Hypothalamus (tissue), 51 donors: ENCODE measurements around the gene BOD1L2.
A peak's percentile ranks its signal among the peaks of the same experiment; 100 is the strongest.

Experiments
- DNase-seq, 51 donors: peaks; one replicate each; lab custom pipeline; 2025; lab: John Stamatoyannopoulos, UW

The BOD1L2 gene

DNA sequence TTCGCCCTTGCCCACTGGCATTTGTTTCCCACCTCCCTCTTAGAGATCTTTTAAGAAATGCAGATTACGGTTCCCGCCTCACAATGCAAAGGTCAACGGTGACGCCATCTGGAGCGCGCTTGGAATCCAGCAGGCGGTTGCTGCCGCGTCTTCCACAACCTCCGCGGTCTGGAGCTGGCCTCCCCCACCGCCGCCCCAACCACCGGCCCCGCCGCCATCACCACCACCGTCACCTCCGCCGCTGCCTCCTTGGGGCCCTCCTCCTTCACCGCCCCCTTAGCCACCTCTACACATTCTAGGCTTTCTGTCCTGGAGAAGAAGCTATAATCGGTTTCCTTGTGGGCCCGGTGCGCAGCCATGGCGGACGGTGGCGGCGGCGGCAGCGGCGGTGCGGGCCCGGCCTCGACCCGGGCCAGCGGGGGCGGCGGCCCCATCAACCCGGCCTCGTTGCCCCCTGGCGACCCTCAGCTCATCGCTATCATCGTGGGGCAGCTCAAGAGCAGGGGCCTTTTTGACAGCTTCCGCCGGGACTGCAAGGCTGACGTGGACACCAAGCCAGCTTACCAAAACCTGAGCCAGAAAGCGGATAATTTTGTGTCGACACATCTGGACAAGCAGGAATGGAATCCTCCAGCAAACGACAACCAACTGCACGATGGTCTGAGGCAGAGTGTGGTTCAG lies at the start of gene BOD1L2:
BOD1L2 (plus strand) TSS at position 132 of the 681 bp plus-strand sequence; CDS start at position 358, 226 bp downstream.
- DNase-seq = no peak

DNA sequence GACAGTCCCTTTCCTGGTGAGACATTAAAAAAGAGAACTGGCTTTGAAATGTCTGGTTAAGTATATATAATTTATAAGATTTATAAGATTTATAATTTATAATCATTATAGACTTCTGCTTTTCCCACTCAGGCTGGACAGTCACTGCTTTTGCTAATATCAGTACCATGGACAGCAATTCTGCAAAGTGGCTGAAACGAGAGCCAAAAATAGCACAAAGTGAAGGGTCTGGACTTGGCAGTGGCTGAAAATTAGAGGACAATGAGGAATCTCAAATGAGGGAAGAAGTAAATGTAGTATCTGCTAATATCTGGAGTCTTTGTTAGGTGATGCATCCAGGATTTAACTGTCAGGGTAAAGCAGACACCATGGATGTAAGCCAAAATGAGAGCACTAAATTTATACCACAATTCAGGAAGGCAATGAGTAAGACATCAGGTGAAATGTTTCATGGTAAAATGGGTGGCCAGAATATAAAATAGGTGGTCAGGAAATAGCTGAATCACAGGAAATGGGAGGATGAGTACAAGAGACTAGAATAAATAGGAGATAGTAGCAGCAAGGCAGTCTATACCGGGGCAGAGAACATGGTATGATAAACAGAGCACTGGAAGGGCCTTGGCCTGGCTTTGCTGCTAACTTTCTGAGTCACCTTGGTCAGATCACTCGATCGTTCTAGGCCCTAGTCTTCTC lies 39.6 kb upstream of the BOD1L2 start:
- peak in 5 of 51 donors; percentile 0 to 10 (median 2) for DNase-seq

DNA sequence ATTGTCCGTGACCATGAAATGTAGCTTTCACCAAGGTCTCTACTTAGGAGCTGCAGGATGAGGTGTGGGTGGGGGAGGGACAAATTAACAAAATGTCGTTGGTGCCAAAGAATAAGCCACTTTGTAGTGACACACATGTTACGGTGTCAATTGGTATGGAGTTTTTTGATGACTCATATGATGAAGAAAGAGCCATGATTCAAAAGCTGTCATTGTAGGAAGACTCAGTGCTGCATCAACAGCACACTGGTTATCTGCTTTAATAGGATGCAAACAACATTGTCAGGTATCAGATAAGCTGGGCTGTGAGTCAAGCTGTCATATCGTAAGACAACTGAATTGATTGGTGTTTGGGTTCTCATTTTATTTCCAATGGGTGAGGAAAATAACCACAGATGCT lies 36.6 kb upstream of the BOD1L2 start:
- DNase-seq = no peak

DNA sequence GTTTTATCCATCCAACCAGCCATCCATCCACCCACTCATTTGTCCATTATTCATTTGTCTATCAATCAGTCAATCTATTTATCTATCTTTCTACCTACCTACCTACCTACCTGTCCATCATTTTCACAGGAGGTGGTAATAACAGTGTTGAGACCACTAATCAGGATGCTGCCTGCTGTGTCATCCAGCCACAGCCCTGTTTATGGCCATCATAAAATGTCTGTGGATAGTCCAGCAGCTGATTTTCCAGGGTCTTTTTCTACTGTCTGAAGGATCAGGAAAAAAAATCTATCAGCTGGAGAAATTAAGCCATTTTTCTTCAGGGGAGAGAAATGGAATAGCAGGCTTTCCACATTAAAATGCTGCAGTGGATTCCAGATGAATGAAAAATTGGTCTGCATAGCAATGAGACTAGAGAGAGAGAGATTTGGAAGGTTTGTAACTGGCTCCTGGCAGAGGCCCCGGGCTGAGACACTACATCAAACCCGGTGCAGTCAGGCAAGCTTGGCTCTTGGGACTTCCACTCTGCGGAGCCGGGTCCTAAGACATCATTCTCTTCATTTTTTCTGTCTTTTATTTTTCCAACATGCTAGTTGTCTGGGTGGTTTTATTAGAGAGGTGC lies 33.0 kb upstream of the BOD1L2 start:
- peak in 19 of 51 donors; percentile 3 to 42 (median 9) for DNase-seq

DNA sequence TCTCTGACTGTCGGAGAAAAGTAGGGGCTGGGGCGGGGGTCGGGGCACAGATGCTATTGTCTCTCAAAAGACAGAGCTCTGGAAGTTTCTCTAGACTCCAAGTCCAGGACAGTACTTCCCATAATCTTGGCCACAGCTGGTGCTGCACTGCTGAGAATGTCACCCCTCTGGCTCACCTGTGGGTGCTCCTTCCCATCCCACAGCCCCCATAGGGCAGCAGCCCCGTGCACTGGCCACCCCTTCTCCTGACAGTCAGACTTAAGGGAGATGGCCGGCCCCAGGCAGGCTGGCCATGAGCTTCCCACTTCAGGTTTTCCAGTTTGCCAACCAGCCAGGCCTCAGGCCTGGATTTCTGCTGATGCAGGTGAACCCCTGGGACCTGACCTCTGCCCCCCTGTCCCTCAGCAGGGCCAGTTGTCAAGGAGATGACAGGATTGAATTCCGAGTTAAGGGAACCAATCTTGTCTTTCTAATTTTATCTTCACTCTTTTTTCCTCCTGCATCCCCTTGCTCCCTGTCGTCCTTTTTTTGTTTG lies 30.2 kb upstream of the BOD1L2 start:
- DNase-seq = no peak

DNA sequence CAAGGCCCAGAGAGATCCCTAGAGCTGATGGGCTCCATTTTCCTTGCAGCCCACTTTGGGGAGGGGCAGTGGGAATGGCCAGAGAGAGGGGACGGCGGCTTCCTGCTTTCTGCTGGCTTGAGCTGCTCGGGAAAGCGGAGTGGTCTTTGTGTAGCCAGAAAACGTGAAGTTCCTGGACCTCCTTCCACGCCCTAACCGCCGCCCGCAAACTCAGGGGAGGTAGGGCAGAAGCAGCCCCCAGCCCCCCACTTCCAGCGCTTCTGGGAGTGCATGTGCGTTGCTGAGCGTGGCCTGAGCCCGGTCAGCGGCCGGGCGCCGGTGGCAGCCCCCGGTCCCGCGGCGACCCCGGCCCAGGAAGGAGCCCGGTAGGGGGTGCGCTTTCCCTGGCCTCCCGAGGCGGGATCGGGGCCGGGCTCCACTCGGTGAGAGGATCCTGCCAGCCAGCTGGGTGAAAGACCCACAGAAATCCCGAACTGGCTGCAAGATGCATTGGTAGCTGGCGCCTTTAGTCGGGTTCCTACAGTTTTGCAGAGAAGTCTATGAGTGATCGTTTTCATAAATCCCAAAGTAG lies 25.3 kb upstream of the BOD1L2 start:
- no peak for DNase-seq

DNA sequence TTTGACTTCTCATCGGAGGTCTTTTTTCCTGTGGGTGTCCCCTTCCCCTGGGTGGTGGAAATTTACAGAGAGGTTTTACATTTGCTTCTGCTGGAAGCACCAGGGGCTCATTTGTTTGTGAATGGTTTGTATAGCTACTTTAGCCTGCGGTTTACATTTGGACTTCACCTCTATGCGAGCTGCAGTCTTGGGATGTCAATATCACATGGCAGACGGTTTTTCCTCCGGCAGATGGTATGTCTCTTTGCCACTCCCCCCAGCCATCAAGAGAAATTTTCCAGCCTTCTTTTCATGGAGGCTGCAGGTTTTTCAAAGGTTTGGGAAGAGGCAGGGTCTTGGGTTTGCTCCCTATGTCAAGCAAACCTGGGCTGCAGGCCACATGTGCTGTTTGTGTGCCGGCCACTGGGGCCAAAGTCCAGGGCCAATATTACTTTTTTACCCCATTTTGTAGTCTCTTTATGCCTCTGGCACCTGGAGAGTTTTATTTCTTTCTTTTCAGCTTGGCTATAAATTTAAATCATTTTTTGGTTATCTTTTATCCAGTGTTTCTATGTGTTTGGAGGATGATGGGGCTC lies 23.9 kb upstream of the BOD1L2 start:
- no peak for DNase-seq

DNA sequence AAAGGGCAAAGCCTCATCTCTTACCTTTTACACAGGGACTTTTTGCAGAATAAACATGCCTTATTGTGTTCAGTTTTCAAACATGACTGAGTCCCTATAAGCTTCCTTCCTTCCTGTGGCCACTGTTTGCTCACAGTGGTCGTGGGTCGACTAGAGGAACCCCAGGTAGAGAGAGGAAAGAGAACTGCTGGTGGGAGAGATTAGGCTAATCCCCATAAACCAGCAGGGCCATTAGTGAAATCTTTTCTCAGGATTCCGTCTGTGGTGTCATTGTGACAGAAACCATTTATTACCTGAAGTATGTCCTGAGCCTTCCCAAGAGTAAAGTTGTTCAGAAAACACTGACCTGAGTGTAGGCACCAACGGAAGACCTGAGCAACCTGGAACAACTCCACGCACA lies 21.3 kb upstream of the BOD1L2 start:
- no peak for DNase-seq

DNA sequence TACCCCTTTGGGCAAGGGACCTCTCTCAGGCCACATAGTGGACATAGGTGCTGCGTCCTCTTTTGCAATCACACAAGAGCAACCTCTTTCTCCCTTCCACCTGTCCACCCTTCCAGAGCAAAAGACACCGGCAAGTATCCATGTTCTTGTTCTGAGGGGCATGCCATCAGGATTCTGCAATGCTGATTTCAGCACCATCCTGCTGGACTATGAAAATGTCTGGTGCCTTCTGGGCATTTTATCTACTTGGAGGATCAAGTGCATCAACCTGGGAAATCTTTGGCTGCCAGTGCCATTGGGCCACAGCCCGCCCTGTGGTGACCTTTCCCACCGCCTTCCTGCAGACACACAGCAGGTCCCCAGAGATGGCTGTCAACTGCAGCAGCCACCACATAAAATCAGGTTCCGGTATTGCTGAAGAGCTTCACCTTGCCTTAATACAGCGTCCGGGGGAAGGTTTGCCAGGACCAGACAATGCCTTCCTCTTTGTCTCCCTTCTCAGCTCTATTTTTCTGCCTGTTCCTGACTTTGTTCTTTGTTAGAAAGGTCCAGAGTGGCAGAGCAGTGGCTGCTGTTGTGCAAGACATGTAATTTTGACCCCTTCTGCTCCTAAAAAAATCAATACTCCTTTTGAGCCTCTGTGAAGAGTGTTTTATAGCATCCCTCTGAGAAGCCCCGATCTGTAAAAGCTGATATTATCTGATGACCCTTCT lies 18.5 kb upstream of the BOD1L2 start:
- no peak for DNase-seq

DNA sequence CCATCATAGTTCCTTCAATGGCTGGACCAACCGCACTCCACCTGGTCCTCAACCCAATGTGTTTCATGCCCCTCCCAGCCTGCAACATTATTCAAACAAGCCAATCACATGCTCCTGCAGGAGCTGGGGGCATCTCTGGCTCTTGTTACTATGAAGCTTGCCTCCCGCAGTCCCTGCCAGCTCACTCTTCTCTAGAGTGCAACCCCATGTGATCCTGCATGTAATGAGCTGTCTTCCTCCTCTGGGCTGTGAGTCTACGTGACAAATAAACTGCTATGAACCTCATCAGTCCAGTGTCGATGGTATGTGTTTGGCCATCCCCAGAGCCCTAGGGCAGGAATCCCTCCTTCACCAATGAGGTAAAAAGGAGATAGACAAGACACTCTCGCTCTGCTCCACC lies 15.8 kb upstream of the BOD1L2 start:
- DNase-seq = no peak

DNA sequence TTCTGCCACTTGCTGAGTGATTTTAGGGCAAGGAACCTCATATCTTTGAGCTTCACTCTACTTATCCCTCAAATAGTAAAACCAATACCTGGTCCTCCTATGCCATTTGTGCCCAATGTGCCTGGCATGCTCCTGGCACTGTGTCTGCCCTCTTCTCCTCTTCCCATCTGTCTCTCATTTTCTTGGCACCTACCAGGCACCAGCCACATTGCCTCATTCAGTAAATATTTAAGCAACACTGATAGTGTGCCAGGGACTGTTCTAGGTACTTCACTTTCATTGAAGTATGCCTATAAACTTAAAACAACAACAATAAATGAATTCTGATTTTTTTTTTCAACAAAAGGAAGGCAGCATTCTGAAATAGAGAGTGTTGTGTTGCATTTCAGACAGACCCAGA lies 15.1 kb upstream of the BOD1L2 start:
- no peak for DNase-seq

DNA sequence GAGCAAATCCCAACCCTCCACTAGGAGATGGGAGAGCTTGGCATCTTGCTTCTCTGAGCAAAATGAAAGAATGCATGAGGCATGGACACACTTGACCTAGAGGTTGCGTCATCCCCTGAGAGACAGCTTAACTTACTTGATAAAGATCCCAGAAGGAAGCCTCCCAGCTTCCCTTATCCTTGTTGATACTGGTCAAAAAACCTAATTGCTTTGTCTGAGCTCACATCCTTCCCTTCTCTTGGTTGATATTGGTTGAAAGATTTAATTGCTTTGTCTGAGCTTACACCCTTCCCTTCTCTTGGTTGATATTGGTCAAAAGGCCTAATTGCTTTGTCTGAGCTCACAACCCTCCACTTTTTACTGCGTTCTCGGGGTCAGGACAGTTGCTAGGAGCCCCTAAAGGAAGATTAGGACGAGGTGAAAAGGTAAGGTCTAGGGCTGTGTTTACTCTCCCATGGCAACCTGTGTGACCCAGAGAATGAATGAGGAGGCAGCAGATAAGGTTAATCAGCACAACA lies 12.2 kb upstream of the BOD1L2 start:
- no peak for DNase-seq

DNA sequence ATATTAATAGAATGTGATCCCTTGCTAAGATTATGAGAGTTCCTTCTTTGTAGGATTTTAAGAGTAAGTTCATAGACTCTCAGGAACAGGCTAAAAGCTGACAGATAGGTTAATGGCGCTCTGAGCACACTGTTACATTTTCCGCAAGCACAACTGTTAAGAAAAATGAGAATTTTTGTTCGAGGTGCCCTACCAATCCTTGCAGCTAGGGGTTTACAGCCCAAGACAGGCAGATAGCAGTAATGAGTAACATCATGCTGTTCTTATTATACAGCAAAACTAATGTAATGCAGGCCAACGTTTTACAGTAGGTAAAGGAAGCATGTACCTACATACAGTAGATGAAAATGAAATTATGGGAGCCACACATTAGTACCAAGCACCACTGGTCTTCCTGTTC lies 11.2 kb upstream of the BOD1L2 start:
- DNase-seq = no peak

DNA sequence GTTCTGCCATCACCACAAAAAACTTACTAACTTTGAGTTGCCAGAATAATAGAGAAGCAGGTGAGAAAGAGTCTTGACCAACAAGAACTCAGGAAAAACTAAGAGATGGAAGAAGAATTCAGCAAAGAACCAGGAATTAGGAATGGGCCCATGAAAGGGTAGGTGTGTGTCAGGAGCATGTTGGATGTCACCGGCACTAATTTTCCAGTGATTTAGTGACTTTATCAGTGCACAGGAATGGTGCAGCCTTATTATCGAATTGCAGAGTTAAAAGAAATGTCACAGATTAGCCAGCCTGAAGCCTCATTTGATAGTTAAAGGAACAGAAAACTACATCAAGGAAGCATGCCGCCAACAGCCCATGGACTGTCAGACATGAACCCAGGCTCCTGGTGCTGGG lies 9.0 kb upstream of the BOD1L2 start:
- DNase-seq = no peak

DNA sequence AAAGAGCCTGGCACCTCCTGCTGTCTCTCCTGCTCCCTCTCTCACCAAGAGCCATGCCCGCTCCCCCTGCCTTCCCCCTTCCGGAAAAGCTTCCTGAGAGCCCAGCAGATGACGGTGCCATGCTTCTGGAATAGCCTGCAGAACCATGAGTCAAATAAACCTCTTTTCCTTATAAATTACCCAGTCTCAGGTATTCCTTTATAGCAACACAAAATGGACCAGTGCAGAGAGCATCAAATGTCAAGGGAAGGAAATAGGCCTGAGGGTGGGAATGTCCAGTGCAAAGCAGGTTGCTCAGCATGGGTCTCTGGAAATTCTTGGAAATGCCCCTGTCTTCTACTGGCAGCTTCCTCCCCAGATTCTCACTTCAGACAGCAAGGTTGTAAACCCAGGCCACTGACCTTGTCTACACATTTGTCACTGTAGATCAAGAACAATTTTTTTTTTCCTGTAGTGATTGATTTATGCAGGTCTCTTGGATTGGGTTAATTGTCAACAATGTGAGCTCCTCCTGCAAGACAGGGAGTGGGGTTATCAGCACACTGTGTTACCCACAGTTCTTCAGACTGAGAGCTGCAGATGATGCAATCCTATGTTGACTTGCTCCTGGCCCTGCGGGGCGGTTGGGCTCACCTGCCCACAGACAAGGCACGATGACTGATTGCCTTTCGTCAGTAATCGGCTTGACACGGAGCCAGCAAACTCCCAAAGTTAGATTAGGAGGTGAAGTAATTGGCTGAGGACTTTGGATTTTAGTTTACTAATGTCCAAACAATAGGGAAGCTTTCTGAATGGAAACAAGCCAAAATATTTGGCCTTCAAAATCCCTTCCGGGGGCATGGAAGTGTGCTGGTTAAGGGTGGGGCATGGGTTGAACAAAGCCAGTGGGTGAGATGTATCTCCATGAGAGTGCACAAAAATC lies 5.4 kb upstream of the BOD1L2 start:
- DNase-seq = no peak

DNA sequence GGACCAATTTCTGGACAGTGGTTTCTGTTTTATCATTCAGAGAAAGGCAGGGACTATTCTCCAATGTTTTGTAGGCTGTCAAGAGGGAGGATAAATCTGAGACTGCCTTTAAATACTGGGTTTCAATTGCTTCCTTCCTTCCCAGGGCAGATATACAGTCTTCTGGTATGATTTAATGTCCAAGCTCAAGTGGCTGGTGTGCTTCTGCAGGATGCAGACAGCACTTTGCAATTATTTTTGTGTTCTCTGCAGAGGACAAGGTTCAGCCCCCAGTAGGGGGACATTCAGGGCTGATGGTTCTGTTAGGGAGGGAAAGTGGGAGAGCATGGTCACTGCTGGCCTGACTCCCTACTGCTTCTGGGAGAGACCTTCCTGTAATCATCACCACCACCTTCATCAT lies 4.6 kb upstream of the BOD1L2 start:
- DNase-seq = no peak

DNA sequence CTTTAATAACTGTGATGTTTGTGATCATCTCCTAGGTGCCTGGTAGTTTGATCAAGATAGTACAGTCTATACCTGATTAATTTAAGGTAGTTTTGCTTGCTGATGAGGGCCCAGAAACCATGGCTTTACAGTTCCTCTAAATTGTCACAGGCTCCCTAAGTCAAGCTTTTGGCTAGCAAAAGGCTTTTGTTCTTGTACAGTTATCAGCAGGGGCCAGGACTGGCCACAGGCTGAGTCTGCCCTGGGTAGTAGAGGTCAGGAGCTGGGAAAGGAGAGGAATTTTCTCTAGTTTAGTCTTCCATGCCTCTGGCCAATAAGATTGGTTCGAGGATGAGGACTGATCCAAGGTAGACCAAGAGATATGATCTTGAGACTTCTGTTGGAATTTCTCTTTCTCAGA lies 3.6 kb upstream of the BOD1L2 start:
- no peak for DNase-seq

DNA sequence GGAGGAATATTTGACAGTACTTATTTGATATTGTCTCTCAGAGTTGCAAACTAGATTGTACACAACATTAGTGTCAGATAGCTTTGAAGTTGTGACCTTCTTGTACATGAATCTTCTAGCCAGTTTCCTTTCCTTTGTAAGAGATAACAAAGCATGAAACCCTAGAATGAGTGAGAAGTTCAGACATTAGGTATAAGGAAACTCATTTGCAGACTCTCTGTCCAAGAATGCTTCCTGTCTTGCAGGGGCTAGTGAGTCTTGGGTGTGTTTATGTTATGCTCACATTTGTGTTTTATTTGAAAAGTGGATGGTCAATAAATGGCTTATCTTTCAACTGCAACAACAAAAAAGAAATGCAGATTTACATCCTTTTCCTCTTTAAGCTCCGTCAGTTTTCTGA lies 1.4 kb downstream of the BOD1L2 start:
- no peak for DNase-seq

DNA sequence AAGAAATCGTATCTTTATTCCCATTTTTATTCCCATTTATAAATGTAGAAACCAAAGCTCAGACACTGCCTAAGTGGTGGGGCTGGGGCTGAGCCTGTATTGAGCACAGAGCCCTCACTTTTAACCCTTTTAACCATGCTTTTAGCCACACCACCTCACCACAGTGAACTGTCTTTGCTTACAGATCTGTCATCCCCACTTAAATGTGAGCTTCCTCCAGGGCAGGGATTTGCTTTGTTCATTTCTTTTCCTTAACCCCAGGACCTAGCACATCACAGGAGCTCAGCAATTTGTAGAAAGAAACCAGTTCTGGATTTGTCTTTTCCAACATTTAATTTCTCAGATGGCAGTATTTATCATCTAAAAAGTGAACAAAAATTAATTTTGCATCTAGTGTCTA lies 2.2 kb downstream of the BOD1L2 start:
- DNase-seq = no peak
